ENCODE data around the gene GMCL2.

GRCh38 chr5:178174456-178174855 is 12.7 kb downstream of the GMCL2 start:
- TF ChIP-seq CTCF (conservative IDR thresholded peaks at IDR 0.05 in 1 of 2, IDR thresholded peaks at IDR 0.05 in 1 of 2; ENCODE audit: extremely low read depth in 1 of 2, insufficient read depth in 1 of 2, low read depth in 1 of 2, low read length in 2 of 2) (no peak), EZH2 (IDR thresholded peaks at IDR 0.05; ENCODE audit: borderline replicate concordance, low read length) (no peak)

Data from mammary epithelial cell (primary cell).